ENCODE results near the gene AGBL3. TPM values are rescaled to one million over a fixed set of nuclear protein-coding genes. Genes with fewer than 3 reads are reported as not detected.

The AGBL3 gene
- total RNA-seq, 2 donors from 2014 or later, result 0.67 to 1.9 TPM

DNA sequence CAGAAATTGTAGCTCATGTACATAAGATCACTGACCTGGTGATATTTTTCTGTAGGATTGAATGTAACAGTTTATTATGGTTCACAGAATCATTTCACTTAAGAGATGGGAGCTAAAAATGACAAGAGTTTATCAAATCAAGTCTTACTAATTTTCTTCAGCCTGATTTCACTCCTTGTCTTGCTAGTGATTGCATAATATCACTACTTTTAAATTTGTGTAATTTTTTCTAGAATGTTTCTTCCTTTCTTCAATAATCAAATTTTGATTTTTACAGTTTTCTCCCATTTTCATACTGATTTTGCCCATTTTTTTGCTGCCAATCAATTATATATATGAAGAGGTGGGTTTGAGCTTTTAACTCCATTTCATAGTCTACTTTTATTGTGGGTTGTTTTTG is 92.8 kb downstream of the AGBL3 start:
- Histone ChIP-seq H3K36me3 (no peaks in the 10 kb centered on the region), H3K4me1 (no peaks in the 10 kb centered on the region), H3K27ac (no peak overlapping the region), H3K4me3 (no peak overlapping the region), H3K27me3 (no peaks in the 10 kb centered on the region), H3K9me3 (no peaks in the 10 kb centered on the region)
- no peak for DNase-seq (ENCODE audit: low spot score)
- TF ChIP-seq, protein P1, sequence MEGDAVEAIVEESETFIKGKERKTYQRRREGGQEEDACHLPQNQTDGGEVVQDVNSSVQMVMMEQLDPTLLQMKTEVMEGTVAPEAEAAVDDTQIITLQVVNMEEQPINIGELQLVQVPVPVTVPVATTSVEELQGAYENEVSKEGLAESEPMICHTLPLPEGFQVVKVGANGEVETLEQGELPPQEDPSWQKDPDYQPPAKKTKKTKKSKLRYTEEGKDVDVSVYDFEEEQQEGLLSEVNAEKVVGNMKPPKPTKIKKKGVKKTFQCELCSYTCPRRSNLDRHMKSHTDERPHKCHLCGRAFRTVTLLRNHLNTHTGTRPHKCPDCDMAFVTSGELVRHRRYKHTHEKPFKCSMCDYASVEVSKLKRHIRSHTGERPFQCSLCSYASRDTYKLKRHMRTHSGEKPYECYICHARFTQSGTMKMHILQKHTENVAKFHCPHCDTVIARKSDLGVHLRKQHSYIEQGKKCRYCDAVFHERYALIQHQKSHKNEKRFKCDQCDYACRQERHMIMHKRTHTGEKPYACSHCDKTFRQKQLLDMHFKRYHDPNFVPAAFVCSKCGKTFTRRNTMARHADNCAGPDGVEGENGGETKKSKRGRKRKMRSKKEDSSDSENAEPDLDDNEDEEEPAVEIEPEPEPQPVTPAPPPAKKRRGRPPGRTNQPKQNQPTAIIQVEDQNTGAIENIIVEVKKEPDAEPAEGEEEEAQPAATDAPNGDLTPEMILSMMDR (IDR thresholded peaks at IDR 0.05), result no peak

DNA sequence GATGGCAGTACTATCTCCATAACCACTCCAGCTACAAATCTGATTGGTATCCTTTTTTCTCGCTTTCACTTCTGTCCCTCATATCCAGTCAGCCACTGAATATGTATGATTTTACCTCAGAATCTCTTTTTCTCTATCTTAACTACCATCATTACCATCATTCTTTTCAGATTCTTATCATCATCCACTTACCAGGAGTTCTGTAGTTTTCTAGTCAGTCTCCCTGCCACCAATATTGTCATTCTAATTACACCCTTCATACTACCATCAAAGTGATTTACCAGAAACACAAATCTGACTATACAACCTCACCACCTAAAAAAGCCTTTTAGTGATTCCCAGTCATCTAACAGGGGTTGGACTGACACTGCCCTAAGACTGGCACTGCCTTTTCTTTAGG is 96.7 kb downstream of the AGBL3 start:
- no peak for DNase-seq (ENCODE audit: low spot score)
- H3K27ac ChIP-seq, result no peak overlapping the region
- peaks cover 0 to 3% of the 10 kb centered on the region in 2 donors for H3K9me3 ChIP-seq
- no peaks in the 10 kb centered on the region for H3K4me1 ChIP-seq
- TF ChIP-seq, protein P1 (IDR thresholded peaks at IDR 0.05), result no peak
- no peak overlapping the region for H3K4me3 ChIP-seq
- H3K36me3 ChIP-seq, result no peaks in the 10 kb centered on the region
- H3K27me3 ChIP-seq, result no peaks in the 10 kb centered on the region

DNA sequence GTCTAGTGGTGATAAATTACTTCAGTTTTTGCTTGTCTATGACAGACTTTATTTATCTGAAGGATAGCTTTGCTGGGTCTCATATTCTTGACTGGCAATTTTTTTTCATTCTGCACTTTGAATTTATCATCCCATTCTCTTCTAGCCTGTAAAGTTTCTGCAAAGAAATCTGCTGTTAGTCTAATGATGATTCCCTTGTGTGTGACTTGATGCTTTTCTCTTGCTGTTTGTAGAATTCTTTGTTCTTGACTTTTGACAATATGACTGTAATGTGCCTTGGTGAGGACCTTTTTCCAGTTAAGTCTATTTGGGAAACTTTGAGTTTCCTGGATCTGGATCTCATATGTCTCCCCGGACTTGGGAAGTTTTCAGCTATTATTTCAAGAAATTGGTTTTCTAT is 102.3 kb downstream of the AGBL3 start:
- no peak for DNase-seq (ENCODE audit: low spot score)
- H3K27me3 ChIP-seq, result no peaks in the 10 kb centered on the region
- no peaks in the 10 kb centered on the region for H3K36me3 ChIP-seq
- no peak overlapping the region for H3K4me3 ChIP-seq
- no peak overlapping the region for H3K27ac ChIP-seq
- TF ChIP-seq, protein P1 (IDR thresholded peaks at IDR 0.05), result no peak
- H3K9me3 ChIP-seq, result peaks cover 0 to 10% of the 10 kb centered on the region in 2 donors
- no peaks in the 10 kb centered on the region for H3K4me1 ChIP-seq

DNA sequence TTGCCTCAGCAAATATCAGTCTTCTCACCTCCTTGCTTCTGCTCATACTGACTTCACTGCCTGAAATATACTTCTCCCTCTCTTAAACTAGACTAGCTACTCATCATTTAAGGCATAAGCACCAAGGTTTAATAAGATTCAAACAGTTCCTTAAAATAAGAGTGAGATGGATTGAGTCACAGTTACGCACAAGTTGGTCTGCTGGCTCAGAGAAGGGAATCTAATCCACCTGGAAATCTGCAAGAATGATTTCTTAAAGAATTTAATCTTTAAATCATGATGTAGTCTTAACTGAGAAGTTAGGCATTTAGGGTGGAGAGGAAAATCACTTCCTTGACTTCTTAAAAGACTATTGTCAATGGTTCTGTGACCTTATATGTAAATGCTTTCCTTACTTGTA is 105.4 kb downstream of the AGBL3 start:
- no peak overlapping the region for H3K4me3 ChIP-seq
- H3K27me3 ChIP-seq, result no peaks in the 10 kb centered on the region
- no peaks in the 10 kb centered on the region for H3K36me3 ChIP-seq
- no peaks in the 10 kb centered on the region for H3K4me1 ChIP-seq
- no peak overlapping the region for H3K27ac ChIP-seq
- TF ChIP-seq, protein P1 (IDR thresholded peaks at IDR 0.05), result no peak
- no peak for DNase-seq (ENCODE audit: low spot score)
- H3K9me3 ChIP-seq, result peaks cover 0 to 10% of the 10 kb centered on the region in 2 donors

DNA sequence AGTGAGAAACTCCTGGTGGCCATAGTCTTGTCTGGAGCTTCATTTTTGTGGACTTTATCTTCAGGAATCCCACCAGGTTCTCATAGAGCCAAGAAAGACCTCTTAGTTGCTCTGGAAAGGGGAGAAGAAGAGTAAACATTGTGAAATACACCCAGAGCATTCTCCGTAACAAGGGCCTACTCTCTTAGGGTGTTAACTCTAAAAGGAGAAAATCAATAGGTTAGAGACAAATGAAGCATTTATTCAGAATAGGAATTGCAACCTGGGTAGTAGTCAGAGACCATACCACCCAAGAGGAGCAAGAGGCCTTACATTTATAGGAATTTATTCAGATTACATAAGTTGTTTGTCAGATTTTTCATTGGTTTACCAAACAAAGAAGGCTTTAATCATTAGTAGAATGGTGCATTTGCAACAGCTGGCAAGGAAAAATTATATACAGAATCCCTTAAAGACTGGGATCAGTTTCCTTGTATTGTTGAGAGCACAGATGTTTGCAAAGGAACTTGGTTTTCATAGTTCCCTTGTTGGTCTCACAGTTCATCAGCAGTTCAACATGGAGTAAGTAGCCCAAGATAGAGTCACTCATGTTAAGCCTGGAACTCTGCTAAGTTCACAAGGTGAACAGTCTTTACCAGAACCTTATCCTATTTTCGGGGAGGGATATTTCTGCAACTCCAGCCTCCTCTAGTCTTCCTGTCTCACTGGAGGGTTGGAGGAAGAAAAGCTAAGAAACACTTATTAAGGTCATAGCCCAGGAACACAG is 108.3 kb downstream of the AGBL3 start:
- Histone ChIP-seq H3K9me3 (no peaks in the 10 kb centered on the region), H3K27me3 (no peaks in the 10 kb centered on the region), H3K4me1 (no peaks in the 10 kb centered on the region), H3K36me3 (no peaks in the 10 kb centered on the region), H3K27ac (no peak overlapping the region), H3K4me3 (no peak overlapping the region)
- TF ChIP-seq, protein P1 (IDR thresholded peaks at IDR 0.05), result no peak
- no peak for DNase-seq (ENCODE audit: low spot score)

DNA sequence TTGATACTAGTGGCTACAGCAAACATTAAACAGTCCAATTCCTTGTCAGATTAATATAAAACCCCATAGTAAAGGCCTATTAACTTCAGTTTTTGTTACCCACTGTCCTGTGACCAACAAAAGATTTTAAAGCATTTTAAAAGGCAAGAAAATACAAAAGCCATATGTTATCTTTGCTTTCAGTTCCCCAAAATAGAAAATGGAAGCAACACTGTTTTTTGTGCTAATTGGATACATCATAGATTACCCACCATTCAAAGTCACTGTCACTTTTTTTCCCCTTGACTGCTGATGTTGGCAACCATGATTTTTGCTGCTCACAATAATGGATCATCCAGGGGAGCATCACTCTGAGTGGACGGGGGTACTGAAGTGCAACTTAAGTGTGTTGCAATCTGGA is 109.1 kb downstream of the AGBL3 start:
- H3K9me3 ChIP-seq, result no peaks in the 10 kb centered on the region
- H3K4me3 ChIP-seq, result no peak overlapping the region
- H3K27me3 ChIP-seq, result no peaks in the 10 kb centered on the region
- H3K27ac ChIP-seq, result no peak overlapping the region
- H3K4me1 ChIP-seq, result no peaks in the 10 kb centered on the region
- H3K36me3 ChIP-seq, result no peaks in the 10 kb centered on the region
- DNase-seq (ENCODE audit: low spot score), result no peak
- TF ChIP-seq, protein P1 (IDR thresholded peaks at IDR 0.05), result no peak

Measured in right atrium auricular region (tissue), 2 donors.